Stimulated activated CD4-positive, alpha-beta T cell treated with anti-CD3 and anti-CD28 coated beads, Interleukin-1b, Interleukin-23, amount 100 ng/mL, for 1 hour (primary cell): ENCODE results near the gene CUEDC1.

ENCODE experiments used
- DNase-seq, 2 donors: peaks; one replicate each; pipeline ENCODE4 v3.0.0-alpha.2; 2020; ENCODE audit warnings: low read depth in 2 of 2

The CUEDC1 gene

GRCh38 chr17:57834146-57834741 lies 121.0 kb downstream of the CUEDC1 start:
- DNase-seq = no peak

GRCh38 chr17:57833179-57833939 lies 121.9 kb downstream of the CUEDC1 start:
- DNase-seq = peak; percentile 22 to 40

GRCh38 chr17:57832314-57833178 lies 122.7 kb downstream of the CUEDC1 start:
- no peak for DNase-seq

GRCh38 chr17:57830880-57831279 lies 124.3 kb downstream of the CUEDC1 start:
- no peak for DNase-seq

- DNase-seq = no peak
Measured at GRCh38 chr17:57823469-57824401, 131.5 kb downstream of the CUEDC1 start.

- no peak for DNase-seq
Measured at GRCh38 chr17:57819867-57820266, 135.3 kb downstream of the CUEDC1 start.

- no peak for DNase-seq
Measured at GRCh38 chr17:57819285-57819684, 135.9 kb downstream of the CUEDC1 start.

- no peak for DNase-seq
Measured at GRCh38 chr17:57818066-57818465, 137.1 kb downstream of the CUEDC1 start.

GRCh38 chr17:57817299-57817698 lies 137.9 kb downstream of the CUEDC1 start:
- DNase-seq = no peak

- no peak for DNase-seq
Measured at GRCh38 chr17:57814421-57814820, 140.8 kb downstream of the CUEDC1 start.

- DNase-seq = no peak
Measured at GRCh38 chr17:57811638-57812280, 143.5 kb downstream of the CUEDC1 start.
